Stimulated activated CD4-positive, alpha-beta T cell treated with anti-CD3 and anti-CD28 coated beads, Interleukin-1b, Interleukin-23, amount 100 ng/mL, for 4 hours (primary cell): ENCODE results near the gene HSDL1.
"Not testable (repeated sequence)": the region's sequence is repeated elsewhere in the genome, so short reads cannot be mapped to it uniquely, and the experiment has no call there.

Experiments used
- DNase-seq, 2 donors: peaks; one replicate each; pipeline ENCODE4 v3.0.0-alpha.2; 2020; ENCODE audit warnings: low read depth in 2 of 2

The HSDL1 gene

GRCh38 chr16:84138824-84139627 lies 6.0 kb downstream of the HSDL1 start:
- DNase-seq, result no peak

GRCh38 chr16:84138500-84138823 lies 6.5 kb downstream of the HSDL1 start:
- DNase-seq, result no peak

- DNase-seq, result no peak
Measured at GRCh38 chr16:84137769-84138357, 7.1 kb downstream of the HSDL1 start.

GRCh38 chr16:84137287-84137686 lies 7.7 kb downstream of the HSDL1 start:
- no peak for DNase-seq

- no peak for DNase-seq
Measured at GRCh38 chr16:84136331-84137125, 8.4 kb downstream of the HSDL1 start.

- DNase-seq, result no peak
Measured at GRCh38 chr16:84132527-84133285, 12.3 kb downstream of the HSDL1 start.

GRCh38 chr16:84131117-84131516 lies 13.9 kb downstream of the HSDL1 start:
- no peak for DNase-seq

- no peak for DNase-seq
Measured at GRCh38 chr16:84124257-84125073, 20.5 kb downstream of the HSDL1 start.

GRCh38 chr16:84121007-84121406 lies 24.0 kb downstream of the HSDL1 start:
- DNase-seq, result no peak

- no peak for DNase-seq
Measured at GRCh38 chr16:84120023-84120422, 25.0 kb downstream of the HSDL1 start.

GRCh38 chr16:84119368-84119767 lies 25.6 kb downstream of the HSDL1 start:
- no peak for DNase-seq

GRCh38 chr16:84118315-84118714 lies 26.7 kb downstream of the HSDL1 start:
- DNase-seq, result not testable (repeated sequence)

GRCh38 chr16:84117494-84117843 lies 27.5 kb downstream of the HSDL1 start:
- DNase-seq, result peak in 1 of 2 donors; percentile 18

GRCh38 chr16:84116720-84117493 lies 28.1 kb downstream of the HSDL1 start, which contains the start of gene MBTPS1:
MBTPS1 (minus strand) TSS chr16:84116942; CDS start chr16:84101783, 15,159 bp downstream.
- DNase-seq, result peak; percentile 96 to 98

- peak in 1 of 2 donors; percentile 38 for DNase-seq
Measured at GRCh38 chr16:84115919-84116719, 28.9 kb downstream of the HSDL1 start.

- DNase-seq, result not testable (repeated sequence)
Measured at GRCh38 chr16:84111949-84112348, 33.0 kb downstream of the HSDL1 start.

- DNase-seq, result no peak
Measured at GRCh38 chr16:84111525-84111924, 33.5 kb downstream of the HSDL1 start.

- no peak for DNase-seq
Measured at GRCh38 chr16:84110527-84110926, 34.5 kb downstream of the HSDL1 start.

- no peak for DNase-seq
Measured at GRCh38 chr16:84109598-84110335, 35.2 kb downstream of the HSDL1 start.
